Fibroblast of lung (primary cell): ENCODE measurements around the gene NUTM1.

Source experiments
- EZH2 ChIP-seq: IDR thresholded peaks from 2 replicates; pipeline ENCODE4 v1.5.1; 2012; ENCODE audit warnings: low read length, control low read depth, mild to moderate bottlenecking; ENCODE audit errors: missing control alignments
- TF ChIP-seq, protein P1 (sequence below), 2 donors: IDR thresholded peaks in 1 of 2; conservative IDR thresholded peaks in 1 of 2; 1 replicate in 1 of 2; 2 replicates in 1 of 2; pipeline ENCODE4 v1.5.1; 2011 to 2012; ENCODE audit warnings: low read length in 2 of 2, control low read depth in 1 of 2, inconsistent platforms in 1 of 2, low read depth in 1 of 2, mild to moderate bottlenecking in 1 of 2

DNA sequence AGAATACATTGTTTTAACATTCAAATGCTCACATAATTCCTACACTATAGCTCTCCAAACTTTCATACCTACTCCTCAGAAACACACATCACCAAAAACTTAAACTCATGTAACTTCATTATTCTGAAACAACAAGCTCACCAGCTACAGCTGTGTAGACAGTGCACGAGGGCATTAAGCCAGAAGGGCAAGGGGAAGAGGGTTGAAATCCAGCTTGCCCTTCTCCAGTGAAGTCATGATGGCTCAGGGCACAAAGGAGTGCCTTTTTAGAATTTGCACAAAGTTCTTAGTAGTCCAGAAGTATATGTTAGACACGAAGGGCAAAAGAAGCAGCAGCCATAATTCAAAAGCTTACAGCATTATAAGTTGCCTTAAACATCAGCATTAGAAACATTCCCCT, 14.1 kb upstream of the NUTM1 start:
- TF ChIP-seq, protein P1, sequence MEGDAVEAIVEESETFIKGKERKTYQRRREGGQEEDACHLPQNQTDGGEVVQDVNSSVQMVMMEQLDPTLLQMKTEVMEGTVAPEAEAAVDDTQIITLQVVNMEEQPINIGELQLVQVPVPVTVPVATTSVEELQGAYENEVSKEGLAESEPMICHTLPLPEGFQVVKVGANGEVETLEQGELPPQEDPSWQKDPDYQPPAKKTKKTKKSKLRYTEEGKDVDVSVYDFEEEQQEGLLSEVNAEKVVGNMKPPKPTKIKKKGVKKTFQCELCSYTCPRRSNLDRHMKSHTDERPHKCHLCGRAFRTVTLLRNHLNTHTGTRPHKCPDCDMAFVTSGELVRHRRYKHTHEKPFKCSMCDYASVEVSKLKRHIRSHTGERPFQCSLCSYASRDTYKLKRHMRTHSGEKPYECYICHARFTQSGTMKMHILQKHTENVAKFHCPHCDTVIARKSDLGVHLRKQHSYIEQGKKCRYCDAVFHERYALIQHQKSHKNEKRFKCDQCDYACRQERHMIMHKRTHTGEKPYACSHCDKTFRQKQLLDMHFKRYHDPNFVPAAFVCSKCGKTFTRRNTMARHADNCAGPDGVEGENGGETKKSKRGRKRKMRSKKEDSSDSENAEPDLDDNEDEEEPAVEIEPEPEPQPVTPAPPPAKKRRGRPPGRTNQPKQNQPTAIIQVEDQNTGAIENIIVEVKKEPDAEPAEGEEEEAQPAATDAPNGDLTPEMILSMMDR (conservative IDR thresholded peaks at IDR 0.05 in 1 of 2, IDR thresholded peaks at IDR 0.05 in 1 of 2; ENCODE audit: low read depth in 1 of 2, low read length in 2 of 2), result no peak
- TF ChIP-seq EZH2, result no peak
